ENCODE data around the gene GADD45G. TPM values are rescaled to one million over a fixed set of nuclear protein-coding genes. Genes with fewer than 3 reads are reported as not detected.

GADD45G gene
- total RNA-seq, 1 experiment from 2014 or later = 0.39 TPM

DNA sequence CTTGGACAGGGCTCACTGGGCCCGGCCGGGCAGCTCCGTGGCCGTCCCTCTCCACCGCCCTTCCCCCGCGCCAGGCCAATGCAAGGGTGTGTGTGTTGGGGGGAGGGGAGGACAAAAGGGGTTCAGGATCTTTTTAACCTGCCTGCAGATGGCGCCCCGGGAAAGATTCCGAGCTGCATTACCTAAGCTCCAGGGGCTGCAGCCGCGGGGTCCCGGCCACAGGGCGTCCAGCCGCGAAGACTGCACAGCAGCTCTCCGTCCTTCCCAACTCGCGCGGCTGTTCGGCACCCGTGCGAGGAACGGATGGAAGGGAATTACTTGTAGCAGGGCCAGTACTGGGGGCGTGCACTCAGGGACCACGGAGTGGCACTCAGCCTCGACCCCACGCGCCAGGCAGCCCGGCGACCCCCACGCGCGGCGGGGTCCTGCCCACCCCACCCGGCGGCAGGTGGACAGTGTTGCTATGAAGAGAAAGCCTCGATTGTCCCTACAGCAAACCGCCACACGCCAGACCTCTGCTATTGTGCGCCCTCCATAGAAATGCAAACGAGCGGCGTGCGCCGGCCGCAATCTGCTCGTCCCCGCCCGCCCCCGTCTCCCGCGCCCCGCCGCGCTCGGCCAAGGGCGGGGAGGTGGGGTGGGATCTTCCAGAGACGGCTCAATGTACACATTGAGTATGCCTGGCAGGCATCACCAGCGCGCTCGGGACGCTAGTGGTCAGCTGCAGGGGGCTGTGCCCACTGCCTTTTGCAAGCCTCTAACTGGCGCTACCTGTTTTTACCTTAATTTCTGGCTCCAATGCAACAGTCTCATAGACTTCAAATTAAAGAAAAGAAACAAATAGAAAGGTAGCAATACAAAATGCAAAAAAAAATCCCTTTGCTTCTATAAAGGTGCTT, 796 bp upstream of the GADD45G start:
- peaks cover 32% of the 10 kb centered on the region for H3K4me1 ChIP-seq (ENCODE audit: insufficient read depth, low read length, poor library complexity, severe bottlenecking)
- no peaks in the 10 kb centered on the region for H3K9me3 ChIP-seq (ENCODE audit: low read depth, low read length, poor library complexity, severe bottlenecking)
- no TSS peak for BruUV-seq (replicated peaks)
- H3K27ac ChIP-seq (ENCODE audit: low read depth, low read length, poor library complexity, severe bottlenecking) = no peak overlapping the region
- peak; percentile 57 for DNase-seq (ENCODE audit: low spot score)
- no peaks in the 10 kb centered on the region for H3K36me3 ChIP-seq (ENCODE audit: insufficient read depth, low read length, poor library complexity, severe bottlenecking)
- peak overlapping the region; percentile 45 for H3K4me3 ChIP-seq (ENCODE audit: low read depth, low read length, poor library complexity, severe bottlenecking)
- peaks cover 41% of the 10 kb centered on the region for H3K27me3 ChIP-seq (replicated peaks; ENCODE audit: insufficient read depth, low read depth, low read length, poor library complexity)
- TF ChIP-seq, protein P1, sequence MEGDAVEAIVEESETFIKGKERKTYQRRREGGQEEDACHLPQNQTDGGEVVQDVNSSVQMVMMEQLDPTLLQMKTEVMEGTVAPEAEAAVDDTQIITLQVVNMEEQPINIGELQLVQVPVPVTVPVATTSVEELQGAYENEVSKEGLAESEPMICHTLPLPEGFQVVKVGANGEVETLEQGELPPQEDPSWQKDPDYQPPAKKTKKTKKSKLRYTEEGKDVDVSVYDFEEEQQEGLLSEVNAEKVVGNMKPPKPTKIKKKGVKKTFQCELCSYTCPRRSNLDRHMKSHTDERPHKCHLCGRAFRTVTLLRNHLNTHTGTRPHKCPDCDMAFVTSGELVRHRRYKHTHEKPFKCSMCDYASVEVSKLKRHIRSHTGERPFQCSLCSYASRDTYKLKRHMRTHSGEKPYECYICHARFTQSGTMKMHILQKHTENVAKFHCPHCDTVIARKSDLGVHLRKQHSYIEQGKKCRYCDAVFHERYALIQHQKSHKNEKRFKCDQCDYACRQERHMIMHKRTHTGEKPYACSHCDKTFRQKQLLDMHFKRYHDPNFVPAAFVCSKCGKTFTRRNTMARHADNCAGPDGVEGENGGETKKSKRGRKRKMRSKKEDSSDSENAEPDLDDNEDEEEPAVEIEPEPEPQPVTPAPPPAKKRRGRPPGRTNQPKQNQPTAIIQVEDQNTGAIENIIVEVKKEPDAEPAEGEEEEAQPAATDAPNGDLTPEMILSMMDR (conservative IDR thresholded peaks at IDR 0.05; ENCODE audit: low read depth, low read length) = peak; percentile 51
- no peak for TF ChIP-seq EZH2 (IDR thresholded peaks at IDR 0.05; ENCODE audit: borderline replicate concordance, low read depth, low read length, poor library complexity, severe bottlenecking)
- CTCF ChIA-PET = interaction anchor here (0.5 to 2.8 kb wide), 5 partner anchors 11 to 515 kb away, joined by 3 to 33 read pairs (median 16); no protein-coding TSS in a partner anchor
- POLR2A ChIA-PET (ENCODE audit: low non-redundant PET) = no interaction called here
- intact Hi-C loops (cut with micrococcal nuclease; ENCODE audit: unreplicated experiment) = loop anchor here (1.0 to 10.0 kb wide), 4 partner anchors 181 to 1263 kb away; no protein-coding TSS in a partner anchor

DNA sequence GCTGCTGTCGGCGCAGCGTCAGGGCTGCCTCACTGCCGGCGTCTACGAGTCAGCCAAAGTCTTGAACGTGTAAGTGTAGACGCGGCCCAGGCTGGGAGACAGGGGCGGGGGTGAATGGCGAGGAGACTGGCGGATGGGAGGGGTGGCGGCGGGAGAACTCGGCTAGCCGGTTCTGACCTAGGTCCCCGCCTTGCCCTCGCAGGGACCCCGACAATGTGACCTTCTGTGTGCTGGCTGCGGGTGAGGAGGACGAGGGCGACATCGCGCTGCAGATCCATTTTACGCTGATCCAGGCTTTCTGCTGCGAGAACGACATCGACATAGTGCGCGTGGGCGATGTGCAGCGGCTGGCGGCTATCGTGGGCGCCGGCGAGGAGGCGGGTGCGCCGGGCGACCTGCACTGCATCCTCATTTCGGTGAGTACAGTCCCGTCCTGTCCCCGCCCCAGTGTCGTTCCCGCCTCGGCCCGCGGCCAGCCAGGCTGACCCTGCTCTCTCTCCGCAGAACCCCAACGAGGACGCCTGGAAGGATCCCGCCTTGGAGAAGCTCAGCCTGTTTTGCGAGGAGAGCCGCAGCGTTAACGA, 745 bp downstream of the GADD45G start:
- POLR2A ChIA-PET (ENCODE audit: low non-redundant PET) = no interaction called here
- Histone ChIP-seq H3K9me3 (ENCODE audit: low read depth, low read length, poor library complexity, severe bottlenecking) (no peaks in the 10 kb centered on the region), H3K4me1 (ENCODE audit: insufficient read depth, low read length, poor library complexity, severe bottlenecking) (peaks cover 32% of the 10 kb centered on the region), H3K27me3 (replicated peaks; ENCODE audit: insufficient read depth, low read depth, low read length, poor library complexity) (peaks cover 28% of the 10 kb centered on the region), H3K27ac (ENCODE audit: low read depth, low read length, poor library complexity, severe bottlenecking) (no peak overlapping the region), H3K4me3 (ENCODE audit: low read depth, low read length, poor library complexity, severe bottlenecking) (peak overlapping the region; percentile 45), H3K36me3 (ENCODE audit: insufficient read depth, low read length, poor library complexity, severe bottlenecking) (no peaks in the 10 kb centered on the region)
- peak; percentile 58 for DNase-seq (ENCODE audit: low spot score)
- TF ChIP-seq, protein P1 (conservative IDR thresholded peaks at IDR 0.05; ENCODE audit: low read depth, low read length) = no peak
- peak; percentile 26 for TF ChIP-seq EZH2 (IDR thresholded peaks at IDR 0.05; ENCODE audit: borderline replicate concordance, low read depth, low read length, poor library complexity, severe bottlenecking)
- intact Hi-C loops (cut with micrococcal nuclease; ENCODE audit: unreplicated experiment) = loop anchor here (10.0 kb wide), 2 partner anchors 179 to 319 kb away; no protein-coding TSS in a partner anchor
- BruUV-seq (replicated peaks) = no TSS peak
- CTCF ChIA-PET = interaction anchor here (0.6 to 0.9 kb wide), 2 partner anchors 353 to 497 kb away, joined by 3 to 15 read pairs; no protein-coding TSS in a partner anchor

DNA sequence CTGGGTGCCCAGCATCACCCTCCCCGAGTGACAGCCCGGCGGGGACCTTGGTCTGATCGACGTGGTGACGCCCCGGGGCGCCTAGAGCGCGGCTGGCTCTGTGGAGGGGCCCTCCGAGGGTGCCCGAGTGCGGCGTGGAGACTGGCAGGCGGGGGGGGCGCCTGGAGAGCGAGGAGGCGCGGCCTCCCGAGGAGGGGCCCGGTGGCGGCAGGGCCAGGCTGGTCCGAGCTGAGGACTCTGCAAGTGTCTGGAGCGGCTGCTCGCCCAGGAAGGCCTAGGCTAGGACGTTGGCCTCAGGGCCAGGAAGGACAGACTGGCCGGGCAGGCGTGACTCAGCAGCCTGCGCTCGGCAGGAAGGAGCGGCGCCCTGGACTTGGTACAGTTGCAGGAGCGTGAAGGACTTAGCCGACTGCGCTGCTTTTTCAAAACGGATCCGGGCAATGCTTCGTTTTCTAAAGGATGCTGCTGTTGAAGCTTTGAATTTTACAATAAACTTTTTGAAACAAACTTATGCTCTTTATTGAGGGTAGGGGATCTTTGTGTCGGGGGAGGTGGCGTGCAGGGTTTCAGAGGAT, 1.3 kb downstream of the GADD45G start:
- no peak for TF ChIP-seq EZH2 (IDR thresholded peaks at IDR 0.05; ENCODE audit: borderline replicate concordance, low read depth, low read length, poor library complexity, severe bottlenecking)
- TF ChIP-seq, protein P1 (conservative IDR thresholded peaks at IDR 0.05; ENCODE audit: low read depth, low read length) = no peak
- ChIA-PET CTCF (no interaction called here), POLR2A (ENCODE audit: low non-redundant PET) (no interaction called here)
- Histone ChIP-seq H3K9me3 (ENCODE audit: low read depth, low read length, poor library complexity, severe bottlenecking) (no peaks in the 10 kb centered on the region), H3K4me1 (ENCODE audit: insufficient read depth, low read length, poor library complexity, severe bottlenecking) (peaks cover 32% of the 10 kb centered on the region), H3K36me3 (ENCODE audit: insufficient read depth, low read length, poor library complexity, severe bottlenecking) (no peaks in the 10 kb centered on the region), H3K27ac (ENCODE audit: low read depth, low read length, poor library complexity, severe bottlenecking) (no peak overlapping the region), H3K4me3 (ENCODE audit: low read depth, low read length, poor library complexity, severe bottlenecking) (peak overlapping the region; percentile 45), H3K27me3 (replicated peaks; ENCODE audit: insufficient read depth, low read depth, low read length, poor library complexity) (peaks cover 28% of the 10 kb centered on the region)
- BruUV-seq (replicated peaks) = no TSS peak
- DNase-seq (ENCODE audit: low spot score) = peak; percentile 24
- intact Hi-C loops (cut with micrococcal nuclease; ENCODE audit: unreplicated experiment) = loop anchor here (10.0 kb wide), 2 partner anchors 179 to 319 kb away; no protein-coding TSS in a partner anchor

Data from A673 (cell line).